HepG2 (cell line): ENCODE data around the gene PLCB1. TPM values are rescaled to one million over a fixed set of nuclear protein-coding genes. Genes with fewer than 3 reads are reported as not detected.
A peak's percentile ranks its signal among the peaks of the same experiment; 100 is the strongest.

Experiments
- BORCS8-MEF2B ChIP-seq: sonication (generic); formaldehyde crosslinking; IDR thresholded peaks from 2 replicates; pipeline ENCODE4 v1.8.0; 2022; ENCODE audit warnings: mild to moderate bottlenecking, missing genetic modification reagents
- NBN ChIP-seq: fragments of 450-650 bp; conservative IDR thresholded peaks from 2 replicates; pipeline ENCODE4 v1.6.1; 2017
- NCOR1 ChIP-seq: fragments of 200-600 bp; sonication (generic); IDR thresholded peaks from 2 replicates; pipeline ENCODE4 v1.7.0; 2017; ENCODE audit warnings: antibody characterized with exemption, low read length, borderline replicate concordance
- RELA ChIP-seq: sonication (generic); formaldehyde crosslinking; IDR thresholded peaks from 2 replicates; pipeline ENCODE4 v1.4.0; 2020; ENCODE audit warnings: missing genetic modification reagents
- RXRB ChIP-seq: IDR thresholded peaks from 2 replicates; pipeline ENCODE4 v1.6.1; 2016; ENCODE audit warnings: borderline replicate concordance, missing genetic modification reagents, missing compliant biosample characterization
- SOX13 ChIP-seq, 3 experiments: fragments of 450-650 bp in 1 of 3; sonication (generic) in 1 of 3; formaldehyde crosslinking in 1 of 3; IDR thresholded peaks in 2 of 3; conservative IDR thresholded peaks in 1 of 3; 2 replicates each; pipeline versions ENCODE4 v1.5.0 to v1.6.1; 2016 to 2020; ENCODE audit warnings: antibody characterized with exemption in 1 of 3, mild to moderate bottlenecking in 1 of 3, missing compliant biosample characterization in 1 of 3, missing genetic modification reagents in 1 of 3, moderate library complexity in 1 of 3
- ZNF747 ChIP-seq: sonication (generic); formaldehyde crosslinking; IDR thresholded peaks from 2 replicates; pipeline ENCODE4 v1.8.1; 2023; ENCODE audit warnings: missing genetic modification reagents, mild to moderate bottlenecking, borderline replicate concordance
- ZNF749 ChIP-seq: sonication (generic); formaldehyde crosslinking; IDR thresholded peaks from 2 replicates; pipeline ENCODE4 v1.8.0; 2022; ENCODE audit warnings: mild to moderate bottlenecking, missing genetic modification reagents, moderate library complexity, borderline replicate concordance
- polyA plus RNA-seq, 8 experiments: library from polyadenylated mRNA; depleted of rRNA in 3 of 8; stranded (reverse) in 7 of 8; unstranded in 1 of 8; fragments of >200 nt; fragmentation: Illumina TruSeq in 4 of 8; extraction: Trizol in 4 of 8; gene quantifications; 2 replicates each; pipeline versions ENCODE4 v1.2.1 to v1.2.3, GENCODE V29; 2011 to 2016; ENCODE audit warnings: low read depth in 4 of 8, missing spikeins in 1 of 8, mixed read lengths in 1 of 8; ENCODE audit not compliant: insufficient read depth in 1 of 8
- total RNA-seq, 5 experiments: library from RNA; depleted of rRNA; stranded (reverse); fragments of >200 nt; fragmentation: Illumina TruSeq; extraction: Trizol; gene quantifications; 2 replicates each; pipeline ENCODE4 v1.2.3, GENCODE V29; 2016; ENCODE audit warnings: low read depth in 1 of 5
- TF ChIP-seq, protein P1 (sequence below): sonication (generic); formaldehyde crosslinking; IDR thresholded peaks from 2 replicates; pipeline ENCODE4 v1.5.1; 2020; ENCODE audit warnings: mild to moderate bottlenecking, missing genetic modification reagents, borderline replicate concordance
- TF ChIP-seq, protein P2 (sequence below): sonication (generic); formaldehyde crosslinking; IDR thresholded peaks from 2 replicates; pipeline ENCODE4 v1.5.1; 2020; ENCODE audit warnings: mild to moderate bottlenecking, moderate library complexity, missing genetic modification reagents
- TF ChIP-seq, protein P3 (sequence below): sonication (generic); formaldehyde crosslinking; IDR thresholded peaks from 2 replicates; pipeline ENCODE4 v1.4.0; 2020; ENCODE audit warnings: missing genetic modification reagents, borderline replicate concordance
- TF ChIP-seq, protein P4 (sequence below): IDR thresholded peaks from 2 replicates; pipeline ENCODE4 v1.6.1; 2016; ENCODE audit warnings: mild to moderate bottlenecking
- TF ChIP-seq, protein P5 (sequence below): sonication (generic); IDR thresholded peaks from 2 replicates; pipeline ENCODE4 v1.6.1; 2016; ENCODE audit warnings: low read depth, borderline replicate concordance
- TF ChIP-seq, protein P6 (sequence below): sonication (generic); formaldehyde crosslinking; IDR thresholded peaks from 2 replicates; pipeline ENCODE4 v1.8.0; 2022; ENCODE audit warnings: mild to moderate bottlenecking, missing genetic modification reagents; ENCODE audit not compliant: insufficient replicate concordance

The PLCB1 gene
- total and polyA plus RNA-seq, 2 of the 13 experiments (the other 11 are each of a cell fraction or from before 2014, with no cell fraction given), result 42.4 to 55.9 TPM

DNA sequence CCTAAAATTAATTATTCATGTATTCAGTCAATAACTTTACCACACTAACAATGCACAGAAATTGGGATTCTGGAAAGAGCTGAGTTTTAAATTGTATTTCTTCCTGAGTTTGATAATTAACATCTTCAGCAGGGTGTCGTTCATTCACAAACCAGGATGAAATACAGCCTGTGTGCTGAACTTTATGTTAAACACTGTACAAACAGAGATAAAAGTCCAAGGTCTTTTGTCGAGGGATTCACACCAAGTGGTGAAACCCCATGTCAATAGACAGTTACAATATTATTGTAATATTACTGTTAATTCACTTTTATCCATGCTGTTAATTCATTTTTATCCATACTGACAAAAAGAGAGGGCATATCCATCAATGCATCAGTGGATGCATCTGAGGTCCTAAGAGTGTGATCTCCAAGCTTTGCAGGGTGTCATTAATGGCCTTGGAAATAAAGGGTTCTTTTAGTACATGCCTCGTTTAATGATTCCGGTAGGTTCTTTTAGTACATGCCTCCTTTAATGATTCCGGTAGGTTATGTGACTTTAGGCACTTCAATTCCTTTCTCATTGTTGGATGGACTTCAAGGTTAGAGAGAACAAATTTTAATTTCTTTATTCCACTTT lies 234.3 kb downstream of the PLCB1 start (continued):
- TF ChIP-seq, protein P1, sequence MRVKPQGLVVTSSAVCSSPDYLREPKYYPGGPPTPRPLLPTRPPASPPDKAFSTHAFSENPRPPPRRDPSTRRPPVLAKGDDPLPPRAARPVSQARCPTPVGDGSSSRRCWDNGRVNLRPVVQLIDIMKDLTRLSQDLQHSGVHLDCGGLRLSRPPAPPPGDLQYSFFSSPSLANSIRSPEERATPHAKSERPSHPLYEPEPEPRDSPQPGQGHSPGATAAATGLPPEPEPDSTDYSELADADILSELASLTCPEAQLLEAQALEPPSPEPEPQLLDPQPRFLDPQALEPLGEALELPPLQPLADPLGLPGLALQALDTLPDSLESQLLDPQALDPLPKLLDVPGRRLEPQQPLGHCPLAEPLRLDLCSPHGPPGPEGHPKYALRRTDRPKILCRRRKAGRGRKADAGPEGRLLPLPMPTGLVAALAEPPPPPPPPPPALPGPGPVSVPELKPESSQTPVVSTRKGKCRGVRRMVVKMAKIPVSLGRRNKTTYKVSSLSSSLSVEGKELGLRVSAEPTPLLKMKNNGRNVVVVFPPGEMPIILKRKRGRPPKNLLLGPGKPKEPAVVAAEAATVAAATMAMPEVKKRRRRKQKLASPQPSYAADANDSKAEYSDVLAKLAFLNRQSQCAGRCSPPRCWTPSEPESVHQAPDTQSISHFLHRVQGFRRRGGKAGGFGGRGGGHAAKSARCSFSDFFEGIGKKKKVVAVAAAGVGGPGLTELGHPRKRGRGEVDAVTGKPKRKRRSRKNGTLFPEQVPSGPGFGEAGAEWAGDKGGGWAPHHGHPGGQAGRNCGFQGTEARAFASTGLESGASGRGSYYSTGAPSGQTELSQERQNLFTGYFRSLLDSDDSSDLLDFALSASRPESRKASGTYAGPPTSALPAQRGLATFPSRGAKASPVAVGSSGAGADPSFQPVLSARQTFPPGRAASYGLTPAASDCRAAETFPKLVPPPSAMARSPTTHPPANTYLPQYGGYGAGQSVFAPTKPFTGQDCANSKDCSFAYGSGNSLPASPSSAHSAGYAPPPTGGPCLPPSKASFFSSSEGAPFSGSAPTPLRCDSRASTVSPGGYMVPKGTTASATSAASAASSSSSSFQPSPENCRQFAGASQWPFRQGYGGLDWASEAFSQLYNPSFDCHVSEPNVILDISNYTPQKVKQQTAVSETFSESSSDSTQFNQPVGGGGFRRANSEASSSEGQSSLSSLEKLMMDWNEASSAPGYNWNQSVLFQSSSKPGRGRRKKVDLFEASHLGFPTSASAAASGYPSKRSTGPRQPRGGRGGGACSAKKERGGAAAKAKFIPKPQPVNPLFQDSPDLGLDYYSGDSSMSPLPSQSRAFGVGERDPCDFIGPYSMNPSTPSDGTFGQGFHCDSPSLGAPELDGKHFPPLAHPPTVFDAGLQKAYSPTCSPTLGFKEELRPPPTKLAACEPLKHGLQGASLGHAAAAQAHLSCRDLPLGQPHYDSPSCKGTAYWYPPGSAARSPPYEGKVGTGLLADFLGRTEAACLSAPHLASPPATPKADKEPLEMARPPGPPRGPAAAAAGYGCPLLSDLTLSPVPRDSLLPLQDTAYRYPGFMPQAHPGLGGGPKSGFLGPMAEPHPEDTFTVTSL (CRISPR knock-in tag), result peak; percentile 97; the same call in 1 of the 2 replicates
- no peak for TF ChIP-seq RELA
- TF ChIP-seq NCOR1, result peak; percentile 95; the same call in 1 of the 2 replicates
- TF ChIP-seq, protein P2, sequence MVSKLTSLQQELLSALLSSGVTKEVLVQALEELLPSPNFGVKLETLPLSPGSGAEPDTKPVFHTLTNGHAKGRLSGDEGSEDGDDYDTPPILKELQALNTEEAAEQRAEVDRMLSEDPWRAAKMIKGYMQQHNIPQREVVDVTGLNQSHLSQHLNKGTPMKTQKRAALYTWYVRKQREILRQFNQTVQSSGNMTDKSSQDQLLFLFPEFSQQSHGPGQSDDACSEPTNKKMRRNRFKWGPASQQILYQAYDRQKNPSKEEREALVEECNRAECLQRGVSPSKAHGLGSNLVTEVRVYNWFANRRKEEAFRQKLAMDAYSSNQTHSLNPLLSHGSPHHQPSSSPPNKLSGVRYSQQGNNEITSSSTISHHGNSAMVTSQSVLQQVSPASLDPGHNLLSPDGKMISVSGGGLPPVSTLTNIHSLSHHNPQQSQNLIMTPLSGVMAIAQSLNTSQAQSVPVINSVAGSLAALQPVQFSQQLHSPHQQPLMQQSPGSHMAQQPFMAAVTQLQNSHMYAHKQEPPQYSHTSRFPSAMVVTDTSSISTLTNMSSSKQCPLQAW, result no peak
- peak; percentile 75; the same call in 1 of the 2 replicates for TF ChIP-seq RXRB (CRISPR knock-in tag)
- TF ChIP-seq BORCS8-MEF2B (CRISPR knock-in tag), result no peak
- TF ChIP-seq, protein P3, sequence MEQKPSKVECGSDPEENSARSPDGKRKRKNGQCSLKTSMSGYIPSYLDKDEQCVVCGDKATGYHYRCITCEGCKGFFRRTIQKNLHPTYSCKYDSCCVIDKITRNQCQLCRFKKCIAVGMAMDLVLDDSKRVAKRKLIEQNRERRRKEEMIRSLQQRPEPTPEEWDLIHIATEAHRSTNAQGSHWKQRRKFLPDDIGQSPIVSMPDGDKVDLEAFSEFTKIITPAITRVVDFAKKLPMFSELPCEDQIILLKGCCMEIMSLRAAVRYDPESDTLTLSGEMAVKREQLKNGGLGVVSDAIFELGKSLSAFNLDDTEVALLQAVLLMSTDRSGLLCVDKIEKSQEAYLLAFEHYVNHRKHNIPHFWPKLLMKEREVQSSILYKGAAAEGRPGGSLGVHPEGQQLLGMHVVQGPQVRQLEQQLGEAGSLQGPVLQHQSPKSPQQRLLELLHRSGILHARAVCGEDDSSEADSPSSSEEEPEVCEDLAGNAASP (CRISPR knock-in tag), result no peak; the same call in 1 of the 2 replicates
- no peak for TF ChIP-seq NBN
- TF ChIP-seq ZNF749 (CRISPR knock-in tag), result no peak
- TF ChIP-seq, protein P4, sequence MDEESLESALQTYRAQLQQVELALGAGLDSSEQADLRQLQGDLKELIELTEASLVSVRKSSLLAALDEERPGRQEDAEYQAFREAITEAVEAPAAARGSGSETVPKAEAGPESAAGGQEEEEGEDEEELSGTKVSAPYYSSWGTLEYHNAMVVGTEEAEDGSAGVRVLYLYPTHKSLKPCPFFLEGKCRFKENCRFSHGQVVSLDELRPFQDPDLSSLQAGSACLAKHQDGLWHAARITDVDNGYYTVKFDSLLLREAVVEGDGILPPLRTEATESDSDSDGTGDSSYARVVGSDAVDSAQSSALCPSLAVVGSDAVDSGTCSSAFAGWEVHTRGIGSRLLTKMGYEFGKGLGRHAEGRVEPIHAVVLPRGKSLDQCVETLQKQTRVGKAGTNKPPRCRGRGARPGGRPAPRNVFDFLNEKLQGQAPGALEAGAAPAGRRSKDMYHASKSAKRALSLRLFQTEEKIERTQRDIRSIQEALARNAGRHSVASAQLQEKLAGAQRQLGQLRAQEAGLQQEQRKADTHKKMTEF (CRISPR knock-in tag), result peak; percentile 21; the same call in 1 of the 2 replicates
- TF ChIP-seq, protein P5, sequence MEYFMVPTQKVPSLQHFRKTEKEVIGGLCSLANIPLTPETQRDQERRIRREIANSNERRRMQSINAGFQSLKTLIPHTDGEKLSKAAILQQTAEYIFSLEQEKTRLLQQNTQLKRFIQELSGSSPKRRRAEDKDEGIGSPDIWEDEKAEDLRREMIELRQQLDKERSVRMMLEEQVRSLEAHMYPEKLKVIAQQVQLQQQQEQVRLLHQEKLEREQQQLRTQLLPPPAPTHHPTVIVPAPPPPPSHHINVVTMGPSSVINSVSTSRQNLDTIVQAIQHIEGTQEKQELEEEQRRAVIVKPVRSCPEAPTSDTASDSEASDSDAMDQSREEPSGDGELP, result no peak
- no peak for TF ChIP-seq SOX13 (IDR thresholded peaks at IDR 0.05)
- peak in 1 of 2 experiments; percentile 87; a peak in 2 of 4 replicates for TF ChIP-seq SOX13 (CRISPR knock-in tag; conservative IDR thresholded peaks at IDR 0.05 in 1 of 2, IDR thresholded peaks at IDR 0.05 in 1 of 2)
- TF ChIP-seq, protein P6, sequence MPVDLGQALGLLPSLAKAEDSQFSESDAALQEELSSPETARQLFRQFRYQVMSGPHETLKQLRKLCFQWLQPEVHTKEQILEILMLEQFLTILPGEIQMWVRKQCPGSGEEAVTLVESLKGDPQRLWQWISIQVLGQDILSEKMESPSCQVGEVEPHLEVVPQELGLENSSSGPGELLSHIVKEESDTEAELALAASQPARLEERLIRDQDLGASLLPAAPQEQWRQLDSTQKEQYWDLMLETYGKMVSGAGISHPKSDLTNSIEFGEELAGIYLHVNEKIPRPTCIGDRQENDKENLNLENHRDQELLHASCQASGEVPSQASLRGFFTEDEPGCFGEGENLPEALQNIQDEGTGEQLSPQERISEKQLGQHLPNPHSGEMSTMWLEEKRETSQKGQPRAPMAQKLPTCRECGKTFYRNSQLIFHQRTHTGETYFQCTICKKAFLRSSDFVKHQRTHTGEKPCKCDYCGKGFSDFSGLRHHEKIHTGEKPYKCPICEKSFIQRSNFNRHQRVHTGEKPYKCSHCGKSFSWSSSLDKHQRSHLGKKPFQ (CRISPR knock-in tag), result peak; percentile 100
- TF ChIP-seq ZNF747 (CRISPR knock-in tag), result no peak
